H9 (cell line): ENCODE results near the gene SGCB. TPM values are rescaled to one million over a fixed set of nuclear protein-coding genes. Genes with fewer than 3 reads are reported as not detected.

Source experiments
- DNase-seq: peaks from one replicate; pipeline ENCODE4 v3.0.0-alpha.2; 2017
- H2AFZ ChIP-seq: one replicate; pipeline ENCODE4 v1.6.1; 2013; ENCODE audit warnings: mild to moderate bottlenecking, low read length, control low read depth, moderate library complexity
- H2AK5ac ChIP-seq: 2 replicates; pipeline ENCODE4 v1.6.1; 2013; ENCODE audit warnings: low read length, control low read depth, mixed read lengths; ENCODE audit not compliant: insufficient read length
- H2BK120ac ChIP-seq: one replicate; pipeline ENCODE4 v1.6.1; 2013; ENCODE audit warnings: low read depth, mild to moderate bottlenecking, low read length, control low read depth, inconsistent platforms; ENCODE audit not compliant: poor library complexity, severe bottlenecking
- H2BK12ac ChIP-seq: 2 replicates; pipeline ENCODE4 v1.6.1; 2013; ENCODE audit warnings: low read length, control low read depth, mixed read lengths, low read depth; ENCODE audit not compliant: insufficient read length
- H2BK15ac ChIP-seq: 2 replicates; pipeline ENCODE4 v1.6.1; 2013; ENCODE audit warnings: low read depth, low read length, control low read depth
- H2BK20ac ChIP-seq: one replicate; pipeline ENCODE4 v1.6.1; 2013; ENCODE audit warnings: low read depth, mild to moderate bottlenecking, low read length, control low read depth, inconsistent platforms; ENCODE audit not compliant: poor library complexity, severe bottlenecking
- H2BK5ac ChIP-seq: 2 replicates; pipeline ENCODE4 v1.6.1; 2013; ENCODE audit warnings: low read length, control low read depth, mixed read lengths; ENCODE audit not compliant: insufficient read length
- H3K14ac ChIP-seq: 2 replicates; pipeline ENCODE4 v1.6.1; 2013; ENCODE audit warnings: low read length, control low read depth; ENCODE audit not compliant: insufficient read depth
- H3K18ac ChIP-seq: 2 replicates; pipeline ENCODE4 v1.6.1; 2013; ENCODE audit warnings: low read depth, mild to moderate bottlenecking, mixed read lengths, low read length, control low read depth; ENCODE audit not compliant: insufficient read length
- H3K23ac ChIP-seq: 2 replicates; pipeline ENCODE4 v1.6.1; 2013; ENCODE audit warnings: low read length, control low read depth, mixed read lengths, low read depth; ENCODE audit not compliant: insufficient read length
- H3K23me2 ChIP-seq: 2 replicates; pipeline ENCODE4 v1.6.1; 2013; ENCODE audit warnings: low read depth, mild to moderate bottlenecking, mixed read lengths, low read length, control low read depth; ENCODE audit not compliant: insufficient read length, poor library complexity, severe bottlenecking
- H3K27ac ChIP-seq: 2 replicates; pipeline ENCODE4 v1.5.1; 2013; ENCODE audit warnings: low read length, control low read depth, mixed read lengths, low read depth; ENCODE audit not compliant: insufficient read length
- H3K27me3 ChIP-seq: 2 replicates; pipeline ENCODE4 v1.6.1; 2013; ENCODE audit warnings: low read length, control low read depth, inconsistent platforms; ENCODE audit not compliant: insufficient read depth
- H3K4ac ChIP-seq: 2 replicates; pipeline ENCODE4 v1.6.1; 2013; ENCODE audit warnings: low read depth, mild to moderate bottlenecking, control low read depth, inconsistent platforms, low read length, moderate library complexity
- H3K4me1 ChIP-seq: 2 replicates; pipeline ENCODE4 v1.6.1; 2013; ENCODE audit warnings: low read length, control low read depth, inconsistent platforms; ENCODE audit not compliant: insufficient read depth
- H3K4me2 ChIP-seq: 2 replicates; pipeline ENCODE4 v1.6.1; 2013; ENCODE audit warnings: low read length, control low read depth, mixed read lengths; ENCODE audit not compliant: insufficient read length, insufficient read depth
- H3K56ac ChIP-seq: 2 replicates; pipeline ENCODE4 v1.6.1; 2013; ENCODE audit warnings: low read depth, mild to moderate bottlenecking, mixed read lengths, low read length, control low read depth; ENCODE audit not compliant: insufficient read length
- H3K79me1 ChIP-seq: 2 replicates; pipeline ENCODE4 v1.6.1; 2013; ENCODE audit warnings: low read depth, mild to moderate bottlenecking, moderate library complexity, low read length, control low read depth, inconsistent platforms; ENCODE audit not compliant: insufficient read depth, poor library complexity, severe bottlenecking
- H3K79me2 ChIP-seq: 2 replicates; pipeline ENCODE4 v1.6.1; 2013; ENCODE audit warnings: low read length, control low read depth, inconsistent platforms; ENCODE audit not compliant: insufficient read depth
- H3K9ac ChIP-seq: 2 replicates; pipeline ENCODE4 v1.6.1; 2013; ENCODE audit warnings: low read length, control low read depth, mixed read lengths; ENCODE audit not compliant: insufficient read length; ENCODE audit errors: extremely low read depth
- H3K9me3 ChIP-seq: one replicate; pipeline ENCODE4 v1.6.1; 2013; ENCODE audit warnings: low read depth, low read length, inconsistent platforms; ENCODE audit not compliant: control insufficient read depth
- H3T11ph ChIP-seq: one replicate; pipeline ENCODE4 v1.6.1; 2013; ENCODE audit warnings: mild to moderate bottlenecking, low read length, control low read depth, inconsistent platforms
- H4K20me1 ChIP-seq: one replicate; pipeline ENCODE4 v1.6.1; 2013; ENCODE audit not compliant: control insufficient read depth, insufficient read length, insufficient read depth
- H4K5ac ChIP-seq: 2 replicates; pipeline ENCODE4 v1.6.1; 2013; ENCODE audit warnings: low read depth, mild to moderate bottlenecking, mixed read lengths, low read length, control low read depth; ENCODE audit not compliant: insufficient read length
- H4K8ac ChIP-seq: replicated peaks from 2 replicates; pipeline ENCODE4 v1.6.1; 2013; ENCODE audit warnings: low read length, control low read depth, mixed read lengths, low read depth; ENCODE audit not compliant: insufficient read length
- H4K91ac ChIP-seq: 2 replicates; pipeline ENCODE4 v1.6.1; 2013; ENCODE audit warnings: low read depth, mild to moderate bottlenecking, moderate library complexity, mixed read lengths, low read length, control low read depth; ENCODE audit not compliant: insufficient read length
- H3K27ac Mint-ChIP-seq, 3 experiments: 2 replicates in 2 of 3; 3 replicates in 1 of 3; pipeline ENCODE4 v1.8.0; 2020 to 2021; ENCODE audit warnings: mixed read lengths in 3 of 3, mild to moderate bottlenecking in 1 of 3, moderate library complexity in 1 of 3
- H3K27me3 Mint-ChIP-seq: 2 replicates; pipeline ENCODE4 v1.8.0; 2021; ENCODE audit warnings: low read depth, mild to moderate bottlenecking, moderate library complexity, mixed read lengths
- H3K36me3 Mint-ChIP-seq, 3 experiments: 2 replicates in 2 of 3; 3 replicates in 1 of 3; pipeline ENCODE4 v1.8.0; 2020 to 2021; ENCODE audit warnings: low read depth in 3 of 3, mixed read lengths in 3 of 3; ENCODE audit not compliant: insufficient read depth in 1 of 3
- H3K4me1 Mint-ChIP-seq, 2 experiments: 2 replicates each; pipeline ENCODE4 v1.8.0; 2020; ENCODE audit warnings: mixed read lengths in 2 of 2
- H3K4me3 Mint-ChIP-seq, 2 experiments: 2 replicates in 1 of 2; 3 replicates in 1 of 2; pipeline ENCODE4 v1.8.0; 2020 to 2021; ENCODE audit warnings: mild to moderate bottlenecking in 2 of 2, mixed read lengths in 2 of 2, moderate library complexity in 1 of 2
- H3K9me3 Mint-ChIP-seq, 2 experiments: 2 replicates in 1 of 2; 3 replicates in 1 of 2; pipeline ENCODE4 v1.8.0; 2020; ENCODE audit warnings: mild to moderate bottlenecking in 2 of 2, mixed read lengths in 2 of 2, moderate library complexity in 1 of 2
- CTCF ChIP-seq: fragments of 200-600 bp; sonication (generic); conservative IDR thresholded peaks from 3 replicates; pipeline ENCODE4 v1.8.0; 2021; ENCODE audit warnings: antibody characterized with exemption, mild to moderate bottlenecking
- WGBS: extraction: QIAGEN DNeasy Blood & Tissue Kit; methylation state at CpG from one replicate; pipeline ENCODE4 v1.1.7; 2013; ENCODE audit warnings: missing lambda C conversion rate, low lambda C conversion rate, mixed read lengths; ENCODE audit not compliant: insufficient read length; ENCODE audit errors: extremely low coverage; 5-methylcytosine and 5-hydroxymethylcytosine counted together
- total RNA-seq: library from RNA; stranded (reverse); gene quantifications from 2 replicates; pipeline ENCODE4 v1.2.1, GENCODE V29; 2021

SGCB gene
- total RNA-seq, 1 experiment from 2014 or later: 32.3 TPM

- Histone ChIP-seq H3K79me2 (no peaks in the 10 kb centered on the region), H3K4me1 (no peaks in the 10 kb centered on the region), H2AFZ (no peak overlapping the region), H3K56ac (no peak overlapping the region), H3T11ph (no peak overlapping the region), H3K27ac (no peak overlapping the region), H2BK15ac (no peak overlapping the region), H3K23ac (no peak overlapping the region), H3K23me2 (no peaks in the 10 kb centered on the region), H2BK20ac (no peak overlapping the region), H3K9me3 (no peaks in the 10 kb centered on the region), H4K8ac (no peak overlapping the region), H3K27me3 (no peaks in the 10 kb centered on the region), H3K4me2 (no peak overlapping the region), H2BK12ac (no peak overlapping the region), H3K4ac (no peak overlapping the region), H3K79me1 (no peaks in the 10 kb centered on the region), H3K9ac (no peak overlapping the region), H4K5ac (no peak overlapping the region), H4K91ac (no peak overlapping the region), H2BK120ac (no peak overlapping the region), H4K20me1 (no peaks in the 10 kb centered on the region), H2AK5ac (no peak overlapping the region), H3K14ac (no peak overlapping the region), H2BK5ac (no peak overlapping the region), H3K18ac (no peak overlapping the region)
- Mint-ChIP-seq H3K4me3 (no peak overlapping the region), H3K36me3 (no peaks in the 10 kb centered on the region; a peak in 1 of 7 replicates), H3K27me3 (no peaks in the 10 kb centered on the region), H3K9me3 (no peaks in the 10 kb centered on the region), H3K27ac (no peak overlapping the region), H3K4me1 (peaks cover 9% of the 10 kb centered on the region in 2 experiments)
- DNase-seq: no peak
- TF ChIP-seq CTCF: no peak
- no CpG with 5 or more reads among the region's 2 CpGs for WGBS
Observed at GRCh38 chr4:52001616-52002015, 36.5 kb downstream of the SGCB start.
